GM19372 (cell line): Measurements from ENCODE around the gene MRPL17.
"Not testable (repeated sequence)": the region's sequence is repeated elsewhere in the genome, so short reads cannot be mapped to it uniquely, and the experiment has no call there.

Experiments
- ATAC-seq: cut with Tn5 transposase; IDR thresholded peaks from one replicate; pipeline ENCODE4 v1.9.1; 2021; ENCODE audit warnings: mild to moderate bottlenecking, low read depth, moderate library complexity; ENCODE audit not compliant: unreplicated experiment

Gene MRPL17

DNA sequence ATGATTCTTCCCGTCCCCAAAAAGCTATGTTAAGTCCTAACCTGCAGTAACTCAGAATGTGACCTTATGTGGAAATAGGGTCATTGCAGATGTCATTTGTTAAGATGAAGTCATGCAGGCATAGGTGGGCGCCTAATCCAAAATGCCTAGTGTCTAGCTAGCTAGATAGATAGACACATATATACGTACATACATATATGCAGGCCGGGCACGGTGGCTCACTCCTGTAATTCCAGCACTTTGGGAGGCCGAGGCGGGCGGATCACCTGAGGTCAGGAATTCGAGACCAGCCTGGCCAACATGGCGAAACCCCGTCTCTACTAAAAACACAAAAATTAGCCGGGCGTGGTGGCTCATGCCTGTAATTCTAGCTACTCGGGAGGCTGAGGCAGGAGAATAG is 928 bp upstream of the MRPL17 start:
- ATAC-seq, result not testable (repeated sequence)

DNA sequence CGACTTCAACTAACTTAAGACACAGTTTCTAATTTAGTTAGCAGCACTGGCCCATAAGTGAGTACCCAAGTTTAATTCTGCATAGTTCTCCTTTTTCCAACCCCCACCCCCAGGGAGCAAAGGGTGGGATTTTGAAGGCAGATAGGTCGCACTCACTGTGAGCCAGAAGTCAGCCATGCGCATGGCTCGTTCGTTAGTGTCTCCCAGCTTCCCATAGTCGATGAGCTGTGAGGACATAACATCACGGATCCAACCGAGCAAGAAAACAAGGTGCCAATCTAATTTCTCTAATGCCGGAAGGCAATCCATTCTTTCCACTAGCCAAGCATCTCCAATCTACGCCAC is 577 bp downstream of the MRPL17 start:
- no peak for ATAC-seq

DNA sequence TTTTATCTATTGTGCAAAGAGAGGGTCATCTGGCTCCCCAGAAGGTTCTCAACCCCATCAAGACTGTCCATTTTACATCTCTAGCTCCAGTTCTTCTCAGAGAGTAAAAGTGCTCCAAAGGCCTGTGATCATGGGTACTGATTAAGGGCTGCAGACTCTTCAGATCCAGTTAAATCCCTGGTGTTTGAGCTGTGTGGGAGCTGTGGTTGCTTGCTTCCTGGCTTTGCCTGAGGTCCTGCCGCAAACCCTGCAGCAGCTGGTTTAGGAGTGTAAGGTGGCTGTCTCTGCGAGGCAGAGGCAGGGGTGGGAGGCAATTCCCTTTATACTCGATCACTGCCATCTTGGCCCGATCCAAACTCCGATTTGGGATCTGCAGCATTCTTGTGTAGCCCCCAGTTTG is 1.2 kb downstream of the MRPL17 start:
- ATAC-seq, result no peak

DNA sequence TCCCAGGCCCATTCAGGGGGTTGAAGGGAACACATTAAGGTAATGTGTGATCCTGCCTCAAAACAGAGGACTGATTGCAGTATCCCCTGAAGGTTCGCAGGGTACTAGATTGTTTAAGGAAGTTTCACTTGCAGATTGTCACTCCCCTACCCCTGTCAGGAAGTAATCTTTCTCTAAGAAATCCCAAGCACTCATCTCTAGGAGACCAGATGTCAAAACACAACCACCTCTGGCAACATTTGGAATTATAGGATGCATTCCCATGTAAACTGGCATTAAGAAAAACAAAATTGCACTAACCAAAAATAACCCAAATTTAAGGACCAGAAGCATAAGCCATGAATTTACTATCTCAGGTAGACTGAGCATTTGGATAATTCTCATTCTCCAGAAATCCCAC is 1.6 kb downstream of the MRPL17 start:
- no peak for ATAC-seq

DNA sequence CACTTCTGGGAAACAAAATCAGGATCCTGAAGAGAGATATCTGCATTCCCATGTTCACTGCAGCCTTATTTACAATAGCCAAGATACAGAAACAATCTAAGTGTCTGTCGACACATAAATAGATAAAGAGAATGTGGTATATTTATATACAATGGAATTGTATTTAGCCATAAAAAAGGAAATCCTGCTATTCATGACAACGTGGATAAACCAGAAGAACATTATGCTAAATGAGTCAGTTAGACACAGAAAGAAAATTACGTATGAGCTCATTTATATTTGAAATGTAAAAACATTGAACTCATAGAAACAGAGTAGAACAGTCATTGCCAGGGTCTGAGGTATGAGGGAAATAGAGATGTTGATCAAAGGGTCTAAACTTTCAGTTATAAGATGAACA is 6.1 kb downstream of the MRPL17 start:
- ATAC-seq, result no peak

DNA sequence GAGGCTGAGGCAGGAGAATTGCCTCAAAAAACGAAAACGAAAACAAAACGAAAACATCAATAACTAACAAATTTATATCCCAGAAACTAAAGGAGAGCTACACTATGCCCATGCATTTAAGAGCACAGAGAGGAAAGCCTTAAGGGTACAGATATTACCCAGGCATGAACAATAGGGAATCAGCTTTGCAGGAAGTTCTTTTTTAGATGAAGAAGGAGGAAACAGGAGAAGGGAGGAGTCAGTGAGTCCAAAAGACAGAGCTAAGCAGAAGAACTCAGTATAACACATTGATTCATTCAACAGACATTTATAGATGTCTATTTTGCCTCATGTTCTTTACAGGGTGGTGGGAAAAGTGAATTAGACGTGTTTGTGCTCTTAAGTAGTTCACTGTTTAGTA is 8.3 kb downstream of the MRPL17 start:
- no peak for ATAC-seq

DNA sequence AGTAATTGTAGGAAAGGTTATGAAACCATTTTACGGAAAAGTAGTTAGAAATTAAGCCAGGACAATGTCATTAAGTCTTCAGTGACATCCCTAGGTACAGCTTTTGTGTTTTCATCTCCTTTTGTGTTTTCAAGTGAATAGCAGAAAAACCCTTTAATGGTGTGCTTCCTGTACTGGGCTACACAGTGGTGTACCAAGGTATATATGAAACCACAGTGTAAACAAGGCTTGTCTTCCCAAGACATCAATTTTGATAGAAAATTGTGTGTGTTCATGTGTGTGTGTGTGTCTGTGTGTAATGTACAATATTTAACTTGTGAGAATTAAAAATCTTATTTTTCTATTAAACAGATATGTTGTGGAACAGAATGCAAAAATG is 8.9 kb downstream of the MRPL17 start:
- ATAC-seq, result no peak

DNA sequence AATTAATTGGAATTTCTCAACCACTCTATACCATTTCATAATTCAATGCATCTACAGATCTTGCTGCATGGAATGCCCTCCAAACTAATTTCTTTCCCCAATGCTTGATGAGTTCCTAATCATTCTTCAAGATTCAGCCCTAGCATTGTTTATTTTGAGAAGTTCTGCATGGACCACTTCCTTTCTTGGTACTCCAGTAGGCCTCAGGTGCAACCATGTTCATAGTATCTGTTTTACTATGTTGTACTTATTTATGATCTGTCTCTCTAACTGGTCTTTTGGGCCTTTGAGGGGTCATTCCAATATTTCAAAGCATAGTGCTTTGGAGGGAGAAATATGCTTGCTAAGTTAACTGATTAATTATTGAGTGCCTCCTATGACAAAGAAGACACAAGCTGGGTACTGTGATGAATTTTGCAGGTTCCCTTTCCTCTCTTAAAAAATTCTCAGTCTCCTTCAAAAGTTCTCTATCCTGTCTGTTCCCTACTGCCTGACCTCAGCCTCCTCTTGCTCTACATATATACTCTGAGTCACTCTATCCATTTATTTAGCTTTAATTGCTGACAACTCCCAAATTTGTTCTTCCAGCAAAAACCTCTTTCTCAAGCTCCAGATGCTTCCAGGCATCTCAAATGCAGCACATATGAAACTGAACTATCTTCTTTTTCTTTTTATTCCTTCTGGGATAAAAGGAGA is 9.5 kb downstream of the MRPL17 start:
- no peak for ATAC-seq

DNA sequence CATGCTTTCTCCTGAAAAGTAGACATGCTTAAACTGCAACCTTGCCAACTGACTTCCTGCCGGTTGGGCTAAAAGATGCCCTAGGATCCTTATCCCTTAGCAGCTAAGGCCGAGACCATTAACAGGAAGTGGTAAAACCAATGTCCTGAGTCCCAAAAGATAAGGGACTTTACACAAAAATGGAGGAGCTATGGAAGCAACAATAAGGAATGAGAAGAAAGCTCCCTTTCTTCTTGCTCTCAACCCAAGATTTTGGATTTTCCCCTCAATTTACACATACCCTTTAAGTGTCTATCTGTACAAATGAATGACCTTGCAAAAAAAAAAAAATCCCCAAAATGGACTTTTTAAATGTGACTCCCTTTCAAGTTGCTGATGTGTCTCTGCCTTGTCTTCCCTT is 11.1 kb downstream of the MRPL17 start:
- no peak for ATAC-seq

DNA sequence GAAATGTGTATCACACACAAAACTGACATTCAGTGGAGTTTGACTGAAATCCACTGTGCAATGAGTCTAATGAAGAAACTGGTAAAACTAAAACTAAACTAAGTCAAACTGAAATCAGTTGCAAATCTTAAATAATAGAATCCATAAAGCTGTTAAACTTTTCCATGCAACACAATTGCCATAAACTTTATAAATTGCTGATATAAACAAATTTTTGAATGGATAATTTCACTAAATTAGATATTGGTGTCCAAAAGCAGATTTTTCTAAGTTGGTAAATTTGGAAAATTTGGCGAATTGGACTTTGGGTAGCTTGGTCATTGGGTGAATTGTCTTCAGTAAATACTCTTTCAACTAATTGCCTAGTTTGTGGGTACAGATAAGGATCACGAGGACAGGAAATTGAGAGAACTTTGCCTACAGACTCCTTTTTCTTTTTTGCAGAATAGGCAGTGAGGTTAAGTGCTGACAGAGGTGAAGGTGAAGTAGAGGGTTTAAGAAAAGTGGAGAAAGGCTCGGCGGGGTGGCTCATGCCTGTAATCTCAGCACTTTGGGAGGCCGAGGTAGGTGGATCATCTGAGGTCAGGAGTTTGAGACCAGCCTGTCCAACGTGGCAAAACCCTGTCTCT is 12.8 kb downstream of the MRPL17 start:
- ATAC-seq, result no peak

DNA sequence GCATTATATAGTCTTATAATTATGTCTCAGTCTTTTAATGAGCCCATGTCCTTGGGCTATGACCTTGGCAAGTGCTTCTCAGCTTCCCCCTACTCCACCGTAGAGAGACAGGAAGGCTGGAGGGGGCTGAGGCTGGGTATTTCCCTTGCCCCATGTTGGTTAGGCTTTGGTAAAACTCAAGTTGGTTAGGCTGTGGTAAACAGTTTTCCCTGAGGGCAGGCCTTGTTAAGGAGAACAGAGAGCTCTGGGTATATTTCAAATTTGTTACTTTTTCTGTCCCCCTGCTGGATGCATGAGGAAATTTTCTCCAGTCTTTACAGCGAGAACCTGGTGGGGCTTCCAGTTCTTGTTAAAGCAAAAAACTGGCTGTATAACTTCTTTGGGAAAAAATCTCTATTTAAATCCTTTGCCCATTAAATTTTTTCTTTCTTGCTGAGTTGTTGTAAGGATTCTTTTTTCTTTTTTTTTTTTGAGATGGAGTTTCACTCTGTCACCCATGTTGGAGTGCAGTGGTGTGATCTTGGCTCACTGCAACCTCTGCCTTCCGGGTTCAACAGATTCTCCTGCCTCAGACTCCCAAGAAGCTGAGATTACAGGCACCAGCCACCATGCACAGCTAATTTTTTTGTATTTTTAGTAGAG is 15.3 kb downstream of the MRPL17 start:
- ATAC-seq, result peak; percentile 80

DNA sequence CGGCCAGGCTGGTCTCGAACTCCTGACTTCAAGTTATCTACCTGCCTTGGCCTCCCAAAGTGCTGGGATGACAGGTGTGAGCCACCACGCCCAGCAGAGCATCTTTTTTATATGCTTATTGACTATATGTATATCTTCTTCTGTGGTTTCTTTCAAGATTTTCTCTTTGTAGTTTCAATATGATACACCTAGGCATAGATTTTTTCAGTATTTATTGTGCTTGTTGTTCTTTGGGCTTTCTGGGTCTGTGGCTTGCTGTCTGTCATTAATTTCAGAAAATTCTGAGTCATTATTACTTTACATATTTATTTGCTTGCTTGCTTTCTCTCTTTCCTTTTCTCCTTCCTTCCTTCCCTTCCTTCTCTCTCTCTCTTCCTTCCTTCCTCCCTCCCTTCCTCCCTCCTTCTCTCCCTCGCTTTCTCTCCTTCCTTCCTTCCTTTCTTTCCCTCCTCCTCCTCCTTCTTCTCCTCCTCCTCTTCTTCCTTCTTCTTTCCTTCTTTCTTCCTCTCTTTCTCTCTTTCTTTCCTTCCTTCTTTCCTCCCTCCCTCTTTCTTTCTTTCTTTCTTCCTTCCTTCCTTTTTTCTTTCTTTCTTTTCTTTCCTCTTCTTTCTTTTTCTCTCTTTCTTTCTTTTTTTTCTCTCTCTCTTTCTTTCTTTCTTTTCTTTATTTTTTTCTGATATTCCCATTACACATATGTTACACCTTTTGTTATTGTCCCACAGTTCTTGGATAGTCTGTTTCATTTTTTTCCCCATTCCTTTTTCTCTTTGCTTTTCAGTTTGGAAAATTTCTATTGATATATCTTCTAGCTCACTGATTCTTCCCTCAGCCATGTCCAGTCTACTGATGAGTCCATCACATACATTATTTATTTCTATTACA is 16.6 kb downstream of the MRPL17 start:
- ATAC-seq, result no peak

DNA sequence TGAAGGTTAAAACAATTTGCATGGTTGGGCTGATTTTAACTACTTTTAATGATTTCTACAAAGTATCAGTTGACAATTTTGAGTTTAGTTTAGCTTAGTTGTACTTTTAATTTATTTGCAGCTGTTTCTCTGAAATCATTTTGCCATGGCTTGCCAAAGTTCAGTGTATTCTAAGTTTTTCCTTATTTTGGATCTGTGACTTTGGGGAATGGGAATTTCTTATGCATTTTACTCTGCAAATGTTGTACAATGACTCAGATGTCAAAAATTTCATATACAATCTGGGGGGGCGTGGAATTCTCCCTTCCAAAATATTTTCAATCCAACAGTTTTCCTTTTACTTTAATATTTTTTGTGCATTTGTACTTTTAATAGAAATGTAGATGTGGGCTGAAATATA is 18.6 kb downstream of the MRPL17 start:
- ATAC-seq, result no peak

DNA sequence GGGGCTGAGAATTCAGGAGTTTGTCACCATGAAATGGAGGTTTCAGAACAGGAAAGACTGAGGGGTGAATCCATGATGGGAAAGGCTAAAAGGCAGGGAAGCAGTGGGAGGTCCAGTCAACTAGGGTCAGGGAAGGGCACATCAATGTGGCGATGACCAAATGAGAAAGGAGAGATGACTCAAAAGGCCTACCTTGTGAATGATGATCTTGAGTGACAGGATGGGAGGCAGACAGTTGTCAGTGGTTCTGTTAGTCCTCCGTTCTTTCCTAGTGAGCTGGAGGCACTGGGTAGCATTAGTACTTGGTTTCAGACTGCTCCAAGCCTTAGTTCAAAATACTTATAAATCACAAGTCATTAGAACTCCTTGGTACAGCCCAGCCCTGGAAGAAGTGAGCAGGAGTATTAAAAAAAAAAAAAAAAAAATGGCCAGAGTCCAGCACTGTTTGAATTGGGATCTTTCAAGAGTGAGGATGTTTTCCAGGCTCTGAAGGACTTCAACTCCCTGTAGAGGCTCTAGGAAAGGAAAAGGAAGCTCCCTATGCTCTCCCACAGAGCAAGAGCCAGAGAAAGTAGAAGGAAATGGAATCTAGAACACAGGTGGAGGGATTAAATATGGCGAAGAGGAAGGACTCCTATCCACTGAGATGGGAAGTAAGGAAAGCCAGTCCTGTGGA is 19.2 kb downstream of the MRPL17 start:
- no peak for ATAC-seq

DNA sequence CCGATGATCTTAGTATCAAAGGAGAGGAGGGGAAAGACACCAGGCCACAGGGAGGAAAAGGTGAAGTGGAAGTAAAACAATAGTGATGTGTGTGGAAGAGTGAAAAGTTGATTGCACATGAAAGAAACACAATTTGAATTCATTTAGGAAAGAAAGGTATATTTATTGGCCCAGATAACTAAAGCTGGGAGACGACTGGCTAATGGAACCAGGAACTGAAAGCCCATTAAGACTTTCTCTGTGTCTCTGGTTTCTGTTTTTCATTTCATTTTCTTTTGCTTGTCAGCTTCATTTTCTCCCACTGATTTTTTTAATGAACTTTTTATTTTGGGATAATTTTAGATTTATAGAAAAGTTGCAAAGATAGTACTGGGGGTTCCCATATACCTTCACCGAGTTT is 22.4 kb downstream of the MRPL17 start:
- no peak for ATAC-seq

DNA sequence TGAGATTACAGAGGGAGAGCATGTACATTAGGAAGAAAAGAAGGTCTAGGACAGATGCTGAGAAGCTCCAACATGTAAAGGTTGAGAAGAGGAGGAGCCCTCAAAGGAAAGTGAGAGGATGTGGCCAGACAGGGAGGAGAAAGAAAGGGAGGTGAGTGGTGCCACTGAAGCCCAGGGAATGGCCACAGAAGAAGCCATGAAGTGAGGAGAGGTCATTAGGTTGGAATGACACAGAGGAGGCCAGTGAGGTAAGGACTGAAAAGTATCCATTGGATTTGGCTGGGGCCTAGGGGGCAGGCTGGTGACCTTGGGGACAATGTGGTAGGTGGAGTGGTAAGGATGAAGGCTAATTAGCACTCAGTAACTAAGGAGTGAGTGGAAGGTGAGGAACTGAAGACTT is 24.5 kb downstream of the MRPL17 start:
- ATAC-seq, result no peak

DNA sequence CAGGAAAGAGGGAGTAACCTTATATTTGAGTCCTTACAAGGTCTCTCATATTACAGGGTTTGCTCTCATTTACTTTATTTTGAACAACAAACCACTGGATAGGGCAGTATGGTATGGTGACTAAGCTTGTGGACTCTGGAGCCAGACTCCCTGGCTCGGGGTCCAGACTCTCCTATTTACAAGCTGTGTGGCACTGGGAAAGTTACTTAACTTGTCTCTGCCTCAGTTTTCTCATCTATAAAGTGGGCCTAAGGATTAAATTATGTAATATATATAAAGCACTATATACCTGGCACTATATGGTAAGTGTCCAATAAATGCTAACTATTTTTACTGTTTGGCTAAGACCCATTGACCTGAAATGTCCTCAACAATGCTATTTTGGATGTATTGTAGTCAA is 25.8 kb downstream of the MRPL17 start:
- no peak for ATAC-seq

DNA sequence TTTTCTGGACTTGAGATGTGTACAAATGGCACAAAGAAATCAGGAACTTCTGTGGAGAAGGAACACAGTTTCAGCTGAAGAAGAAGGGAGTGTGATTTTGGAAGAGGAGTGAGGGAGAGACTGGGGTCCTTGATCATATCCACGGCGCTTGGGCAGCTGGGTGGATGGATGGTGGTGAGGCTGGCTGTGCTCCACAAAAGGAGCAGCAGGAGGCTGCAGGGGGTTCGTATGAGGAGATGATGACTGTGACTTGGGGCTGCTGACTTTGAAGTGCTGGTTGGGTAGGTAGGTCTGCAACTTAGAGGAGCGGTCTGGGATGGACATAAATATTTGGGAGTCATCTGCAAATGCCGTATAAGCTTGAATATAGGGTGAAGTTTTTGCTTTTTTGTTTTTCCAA is 26.2 kb downstream of the MRPL17 start:
- ATAC-seq, result no peak

DNA sequence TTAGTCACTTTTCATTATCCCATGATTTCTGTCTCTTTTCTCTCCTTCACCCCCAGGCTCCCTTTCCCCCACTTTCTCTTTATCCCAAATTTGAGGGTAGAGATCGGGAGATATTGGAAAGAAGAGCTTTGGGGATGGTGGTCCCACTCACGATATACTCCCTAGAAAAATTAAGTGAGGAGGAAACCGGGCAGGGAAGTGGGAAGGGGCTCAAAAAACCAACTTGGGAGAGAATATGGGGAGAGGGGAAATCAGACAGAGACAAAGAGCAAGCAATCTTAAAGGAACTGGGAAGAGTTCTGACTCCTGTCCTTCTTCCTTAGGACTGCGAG is 26.6 kb downstream of the MRPL17 start:
- no peak for ATAC-seq

DNA sequence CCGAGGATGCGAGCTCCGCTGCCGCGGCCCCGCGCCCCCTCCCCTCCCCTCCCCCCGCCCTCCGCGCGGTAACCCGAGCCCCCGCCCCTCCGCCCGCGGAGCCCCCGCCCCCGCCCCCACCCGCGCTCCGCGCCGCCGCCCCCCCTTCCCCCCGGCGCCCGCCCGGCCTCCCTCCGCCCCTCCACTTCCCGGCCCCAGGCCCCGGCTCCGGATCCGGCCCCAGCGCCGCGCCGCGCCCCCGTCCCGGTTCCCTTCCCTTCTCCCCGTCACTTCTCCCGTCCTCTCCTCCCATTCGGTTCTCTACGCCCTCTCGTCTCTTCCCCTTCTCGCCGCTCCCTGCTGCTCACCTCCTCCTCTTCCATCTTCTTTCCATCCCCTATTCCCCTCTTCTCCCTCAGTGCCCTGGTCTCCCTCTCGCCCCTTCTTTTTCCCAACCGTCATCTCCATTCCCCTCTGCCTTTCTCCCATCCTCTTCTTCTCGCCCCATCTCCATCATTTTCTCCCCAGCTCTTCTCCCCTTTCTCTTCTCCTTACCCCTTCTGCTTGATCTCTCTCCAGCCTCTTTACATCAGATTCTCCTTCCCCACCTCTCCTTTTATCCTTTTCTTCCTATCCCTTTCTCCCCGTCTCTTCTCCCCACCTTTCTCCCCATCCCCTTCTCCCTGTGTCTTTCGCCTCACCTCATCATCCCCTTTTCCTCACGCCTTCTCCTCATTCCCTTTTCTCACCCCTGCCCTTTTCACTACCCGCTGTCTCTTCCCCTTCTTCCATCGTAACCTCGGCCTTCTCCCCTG is 27.2 kb downstream of the MRPL17 start, which contains the start of gene DCHS1:
TSS of gene DCHS1 (minus strand) at position 20 of the 794 bp plus-strand sequence. CDS start 14,196 bp downstream, outside the sequence.
- no peak for ATAC-seq
